WTC11 (cell line): Measurements from ENCODE around the gene POLR3GL.

Experiments used
- TF ChIP-seq, protein P1 (sequence below): sonication (generic); formaldehyde crosslinking; IDR thresholded peaks from 2 replicates; pipeline ENCODE4 v1.8.0; 2023; ENCODE audit warnings: missing genetic modification reagents
- TF ChIP-seq, protein P2 (sequence below): fragments of 200-600 bp; IDR thresholded peaks from 2 replicates; pipeline ENCODE4 v1.8.0; 2022; ENCODE audit warnings: antibody characterized with exemption
- TF ChIP-seq, protein P3 (sequence below): sonication (generic); formaldehyde crosslinking; IDR thresholded peaks from 2 replicates; pipeline ENCODE4 v1.8.0; 2022; ENCODE audit warnings: mild to moderate bottlenecking, missing genetic modification reagents

DNA sequence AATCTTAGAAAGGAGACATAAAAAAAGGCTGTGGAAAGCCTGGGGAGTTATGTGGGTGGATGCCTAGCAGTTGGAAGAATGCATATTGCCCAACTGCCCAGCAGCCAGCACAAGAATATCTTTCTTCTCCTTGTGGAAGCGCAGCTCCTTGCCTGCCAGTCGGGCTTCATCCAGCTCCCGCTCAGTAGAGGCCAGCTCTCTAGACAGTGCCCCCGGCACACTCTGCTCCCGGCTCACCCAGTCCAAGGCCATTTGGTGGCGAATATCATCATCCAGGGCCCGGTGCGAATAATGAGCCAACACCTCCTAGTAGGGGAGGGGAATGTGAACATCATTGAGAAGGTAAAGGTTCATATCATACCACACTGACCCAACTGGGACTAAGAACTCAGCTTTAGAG, 28.2 kb upstream of the POLR3GL start:
- TF ChIP-seq, protein P1, sequence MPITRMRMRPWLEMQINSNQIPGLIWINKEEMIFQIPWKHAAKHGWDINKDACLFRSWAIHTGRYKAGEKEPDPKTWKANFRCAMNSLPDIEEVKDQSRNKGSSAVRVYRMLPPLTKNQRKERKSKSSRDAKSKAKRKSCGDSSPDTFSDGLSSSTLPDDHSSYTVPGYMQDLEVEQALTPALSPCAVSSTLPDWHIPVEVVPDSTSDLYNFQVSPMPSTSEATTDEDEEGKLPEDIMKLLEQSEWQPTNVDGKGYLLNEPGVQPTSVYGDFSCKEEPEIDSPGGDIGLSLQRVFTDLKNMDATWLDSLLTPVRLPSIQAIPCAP = no peak
- TF ChIP-seq, protein P2, sequence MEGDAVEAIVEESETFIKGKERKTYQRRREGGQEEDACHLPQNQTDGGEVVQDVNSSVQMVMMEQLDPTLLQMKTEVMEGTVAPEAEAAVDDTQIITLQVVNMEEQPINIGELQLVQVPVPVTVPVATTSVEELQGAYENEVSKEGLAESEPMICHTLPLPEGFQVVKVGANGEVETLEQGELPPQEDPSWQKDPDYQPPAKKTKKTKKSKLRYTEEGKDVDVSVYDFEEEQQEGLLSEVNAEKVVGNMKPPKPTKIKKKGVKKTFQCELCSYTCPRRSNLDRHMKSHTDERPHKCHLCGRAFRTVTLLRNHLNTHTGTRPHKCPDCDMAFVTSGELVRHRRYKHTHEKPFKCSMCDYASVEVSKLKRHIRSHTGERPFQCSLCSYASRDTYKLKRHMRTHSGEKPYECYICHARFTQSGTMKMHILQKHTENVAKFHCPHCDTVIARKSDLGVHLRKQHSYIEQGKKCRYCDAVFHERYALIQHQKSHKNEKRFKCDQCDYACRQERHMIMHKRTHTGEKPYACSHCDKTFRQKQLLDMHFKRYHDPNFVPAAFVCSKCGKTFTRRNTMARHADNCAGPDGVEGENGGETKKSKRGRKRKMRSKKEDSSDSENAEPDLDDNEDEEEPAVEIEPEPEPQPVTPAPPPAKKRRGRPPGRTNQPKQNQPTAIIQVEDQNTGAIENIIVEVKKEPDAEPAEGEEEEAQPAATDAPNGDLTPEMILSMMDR = no peak
- TF ChIP-seq, protein P3, sequence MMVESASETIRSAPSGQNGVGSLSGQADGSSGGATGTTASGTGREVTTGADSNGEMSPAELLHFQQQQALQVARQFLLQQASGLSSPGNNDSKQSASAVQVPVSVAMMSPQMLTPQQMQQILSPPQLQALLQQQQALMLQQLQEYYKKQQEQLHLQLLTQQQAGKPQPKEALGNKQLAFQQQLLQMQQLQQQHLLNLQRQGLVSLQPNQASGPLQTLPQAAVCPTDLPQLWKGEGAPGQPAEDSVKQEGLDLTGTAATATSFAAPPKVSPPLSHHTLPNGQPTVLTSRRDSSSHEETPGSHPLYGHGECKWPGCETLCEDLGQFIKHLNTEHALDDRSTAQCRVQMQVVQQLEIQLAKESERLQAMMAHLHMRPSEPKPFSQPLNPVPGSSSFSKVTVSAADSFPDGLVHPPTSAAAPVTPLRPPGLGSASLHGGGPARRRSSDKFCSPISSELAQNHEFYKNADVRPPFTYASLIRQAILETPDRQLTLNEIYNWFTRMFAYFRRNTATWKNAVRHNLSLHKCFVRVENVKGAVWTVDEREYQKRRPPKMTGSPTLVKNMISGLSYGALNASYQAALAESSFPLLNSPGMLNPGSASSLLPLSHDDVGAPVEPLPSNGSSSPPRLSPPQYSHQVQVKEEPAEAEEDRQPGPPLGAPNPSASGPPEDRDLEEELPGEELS (CRISPR knock-in tag) = no peak
